ENCODE results near the gene CCDC167. TPM values are rescaled to one million over a fixed set of nuclear protein-coding genes. Genes with fewer than 3 reads are reported as not detected.

Gene CCDC167
- total and polyA plus RNA-seq, 12 donors: 17.5 to 103 (median 24.2) TPM

GRCh38 chr6:37456126-37456525, 43.6 kb downstream of the CCDC167 start:
- DNase-seq: no peak

GRCh38 chr6:37454420-37455140, 45.1 kb downstream of the CCDC167 start:
- Histone ChIP-seq H3K9me3 (no peaks in the 10 kb centered on the region), H3K4me3 (no peak overlapping the region), H3K27me3 (no peaks in the 10 kb centered on the region), H3K27ac (no peak overlapping the region), H3K4me1 (no peaks in the 10 kb centered on the region), H3K36me3 (peaks cover 0 to 100% (median 66%) of the 10 kb centered on the region in 9 donors)
- 85 to 87% methylated on average over 8 of the region's 8 CpGs for WGBS, 2 donors
- TF ChIP-seq CTCF (IDR thresholded peaks at IDR 0.05): no peak
- ATAC-seq (no peak), DNase-seq (no peak)
- intact Hi-C loops (cut with DNase I): no loop called here

More at GRCh38 chr6:37456126-37456525, 43.6 kb downstream of the CCDC167 start:
- no peak overlapping the region for H3K4me3 ChIP-seq
- no peaks in the 10 kb centered on the region for H3K4me1 ChIP-seq
- TF ChIP-seq CTCF (IDR thresholded peaks at IDR 0.05): no peak
- 89 to 93% methylated on average over 6 of the region's 6 CpGs for WGBS, 2 donors
- no peak for ATAC-seq
- intact Hi-C loops (cut with DNase I): no loop called here
- no peak overlapping the region for H3K27ac ChIP-seq
- peaks cover 0 to 100% (median 67%) of the 10 kb centered on the region in 9 donors for H3K36me3 ChIP-seq
- H3K27me3 ChIP-seq: no peaks in the 10 kb centered on the region
- no peaks in the 10 kb centered on the region for H3K9me3 ChIP-seq

GRCh38 chr6:37452522-37452921, 47.2 kb downstream of the CCDC167 start:
- 94 to 98% methylated on average over 3 of the region's 3 CpGs for WGBS, 2 donors
- ATAC-seq: no peak
- Histone ChIP-seq H3K4me3 (no peak overlapping the region), H3K27me3 (no peaks in the 10 kb centered on the region), H3K4me1 (no peaks in the 10 kb centered on the region), H3K36me3 (peaks cover 0 to 100% (median 52%) of the 10 kb centered on the region in 9 donors), H3K9me3 (no peaks in the 10 kb centered on the region), H3K27ac (no peak overlapping the region)
- intact Hi-C loops (cut with DNase I): no loop called here
- no peak for DNase-seq
- TF ChIP-seq CTCF (IDR thresholded peaks at IDR 0.05): no peak

GRCh38 chr6:37451441-37452193, 48.1 kb downstream of the CCDC167 start:
- intact Hi-C loops (cut with DNase I): no loop called here
- DNase-seq: no peak
- Histone ChIP-seq H3K27me3 (no peaks in the 10 kb centered on the region), H3K27ac (no peak overlapping the region), H3K4me1 (no peaks in the 10 kb centered on the region), H3K36me3 (peaks cover 0 to 100% (median 56%) of the 10 kb centered on the region in 9 donors), H3K4me3 (no peak overlapping the region), H3K9me3 (no peaks in the 10 kb centered on the region)
- WGBS, 2 donors: 80 to 84% methylated on average over 2 of the region's 2 CpGs
- no peak for TF ChIP-seq CTCF (IDR thresholded peaks at IDR 0.05)
- ATAC-seq: no peak
